ENCODE measurements around the gene ARID5B. TPM values are rescaled to one million over a fixed set of nuclear protein-coding genes. Genes with fewer than 3 reads are reported as not detected.

ARID5B gene
- total RNA-seq, 1 donor from 2014 or later: 36.9 TPM

GRCh38 chr10:62048470-62048869, 147.0 kb downstream of the ARID5B start:
- no peaks in the 10 kb centered on the region for H3K9me3 Mint-ChIP-seq
- H3K27me3 Mint-ChIP-seq: no peaks in the 10 kb centered on the region
- H3K4me1 Mint-ChIP-seq (ENCODE audit: unreplicated experiment): peaks cover 63% of the 10 kb centered on the region
- TF ChIP-seq CTCF (conservative IDR thresholded peaks at IDR 0.05): no peak
- peaks cover 23% of the 10 kb centered on the region for H3K36me3 Mint-ChIP-seq
- peak overlapping the region; percentile 86 for H3K4me3 Mint-ChIP-seq
- H3K27ac Mint-ChIP-seq: peak overlapping the region; percentile 88
- no peak for DNase-seq (ENCODE audit: extremely low spot score, unreplicated experiment)

GRCh38 chr10:62048919-62049623, 147.6 kb downstream of the ARID5B start:
- DNase-seq (ENCODE audit: extremely low spot score, unreplicated experiment): peak; percentile 79
- H3K27me3 Mint-ChIP-seq: no peaks in the 10 kb centered on the region
- H3K9me3 Mint-ChIP-seq: no peaks in the 10 kb centered on the region
- H3K27ac Mint-ChIP-seq: peak overlapping the region; percentile 88
- peak overlapping the region; percentile 86 for H3K4me3 Mint-ChIP-seq
- peaks cover 29% of the 10 kb centered on the region for H3K36me3 Mint-ChIP-seq
- H3K4me1 Mint-ChIP-seq (ENCODE audit: unreplicated experiment): peaks cover 59% of the 10 kb centered on the region
- TF ChIP-seq CTCF (conservative IDR thresholded peaks at IDR 0.05): no peak

- peaks cover 64% of the 10 kb centered on the region for H3K4me1 Mint-ChIP-seq (ENCODE audit: unreplicated experiment)
- TF ChIP-seq CTCF (conservative IDR thresholded peaks at IDR 0.05): no peak
- no peaks in the 10 kb centered on the region for H3K27me3 Mint-ChIP-seq
- peak overlapping the region; percentile 88 for H3K27ac Mint-ChIP-seq
- no peaks in the 10 kb centered on the region for H3K9me3 Mint-ChIP-seq
- DNase-seq (ENCODE audit: extremely low spot score, unreplicated experiment): no peak
- peaks cover 36% of the 10 kb centered on the region for H3K36me3 Mint-ChIP-seq
- H3K4me3 Mint-ChIP-seq: peak overlapping the region; percentile 86
Observed at GRCh38 chr10:62049624-62050345, 148.3 kb downstream of the ARID5B start.

- peaks cover 67% of the 10 kb centered on the region for H3K4me1 Mint-ChIP-seq (ENCODE audit: unreplicated experiment)
- H3K27me3 Mint-ChIP-seq: no peaks in the 10 kb centered on the region
- DNase-seq (ENCODE audit: extremely low spot score, unreplicated experiment): no peak
- TF ChIP-seq CTCF (conservative IDR thresholded peaks at IDR 0.05): no peak
- no peaks in the 10 kb centered on the region for H3K9me3 Mint-ChIP-seq
- H3K27ac Mint-ChIP-seq: peak overlapping the region; percentile 88
- H3K36me3 Mint-ChIP-seq: peaks cover 41% of the 10 kb centered on the region
- peak overlapping the region; percentile 86 for H3K4me3 Mint-ChIP-seq
Observed at GRCh38 chr10:62050346-62050892, 148.9 kb downstream of the ARID5B start.

- peak overlapping the region; percentile 86 for H3K4me3 Mint-ChIP-seq
- no peaks in the 10 kb centered on the region for H3K9me3 Mint-ChIP-seq
- DNase-seq (ENCODE audit: extremely low spot score, unreplicated experiment): no peak
- peaks cover 45% of the 10 kb centered on the region for H3K36me3 Mint-ChIP-seq
- H3K4me1 Mint-ChIP-seq (ENCODE audit: unreplicated experiment): peaks cover 67% of the 10 kb centered on the region
- TF ChIP-seq CTCF (conservative IDR thresholded peaks at IDR 0.05): no peak
- no peaks in the 10 kb centered on the region for H3K27me3 Mint-ChIP-seq
- H3K27ac Mint-ChIP-seq: peak overlapping the region; percentile 88
Observed at GRCh38 chr10:62050893-62051433, 149.5 kb downstream of the ARID5B start.
